H1 (cell line): ENCODE data around the gene MCCC1. TPM values are rescaled to one million over a fixed set of nuclear protein-coding genes. Genes with fewer than 3 reads are reported as not detected.
"Not testable (repeated sequence)": the region's sequence is repeated elsewhere in the genome, so short reads cannot be mapped to it uniquely, and the experiment has no call there.

Source experiments
- CTCF ChIA-PET: fragments of 300-600 bp; sonication (Branson Sonifier 250); formaldehyde crosslinking; loops from one replicate; lab custom pipeline; 2021; ENCODE audit not compliant: partially characterized antibody; lab: Charles Lee
- POLR2A ChIA-PET: fragments of 300-600 bp; sonication (Branson Sonifier 250); formaldehyde crosslinking; loops from one replicate; lab custom pipeline; 2021; ENCODE audit warnings: inconsistent platforms; ENCODE audit not compliant: partially characterized antibody; lab: Charles Lee
- DNase-seq, 2 experiments: peaks; one replicate each; pipeline versions ENCODE4 v3.0.0 to v3.0.0-alpha.2; 2010 to 2022; ENCODE audit warnings: low spot score in 2 of 2, low read depth in 1 of 2, mixed read lengths in 1 of 2
- FAIRE-seq: peaks from 2 replicates; lab custom pipeline; 2011; peaks lifted over from hg19 to GRCh38; lab: Jason Lieb, UNC
- H2AFZ ChIP-seq: 2 replicates; pipeline ENCODE4 v1.8.1; 2012; ENCODE audit warnings: low read length, inconsistent platforms
- H2AK5ac ChIP-seq: 2 replicates; pipeline ENCODE4 v1.6.1; 2013; ENCODE audit warnings: low read depth, low read length
- H2BK120ac ChIP-seq: replicated peaks from 2 replicates; pipeline ENCODE3; 2013; ENCODE audit warnings: low read depth, low read length, inconsistent platforms
- H2BK12ac ChIP-seq: 2 replicates; pipeline ENCODE4 v1.6.1; 2013; ENCODE audit warnings: low read depth, low read length
- H2BK15ac ChIP-seq: 2 replicates; pipeline ENCODE4 v1.6.1; 2013; ENCODE audit warnings: low read length
- H2BK20ac ChIP-seq: 2 replicates; pipeline ENCODE4 v1.6.1; 2013; ENCODE audit warnings: low read length
- H2BK5ac ChIP-seq: 2 replicates; pipeline ENCODE4 v1.6.1; 2013; ENCODE audit warnings: low read depth, low read length
- H3K14ac ChIP-seq: 2 replicates; pipeline ENCODE4 v1.6.1; 2013; ENCODE audit warnings: inconsistent platforms; ENCODE audit not compliant: insufficient read length
- H3K18ac ChIP-seq: 2 replicates; pipeline ENCODE4 v1.6.1; 2013; ENCODE audit warnings: low read length; ENCODE audit errors: extremely low read depth
- H3K23ac ChIP-seq: 2 replicates; pipeline ENCODE4 v1.6.1; 2013; ENCODE audit warnings: inconsistent platforms; ENCODE audit not compliant: insufficient read length
- H3K23me2 ChIP-seq: 2 replicates; pipeline ENCODE4 v1.6.1; 2013; ENCODE audit warnings: low read depth, low read length
- H3K27ac ChIP-seq: 2 replicates; pipeline ENCODE4 v1.6.1; 2011; ENCODE audit warnings: low read depth, low read length, inconsistent platforms
- H3K27me3 ChIP-seq, 4 experiments: replicated peaks in 1 of 4; 1 replicate in 1 of 4; 2 replicates in 3 of 4; pipeline versions ENCODE4 v1.6.1 to v1.8.1; 2011 to 2013; ENCODE audit warnings: low read length in 3 of 4, mild to moderate bottlenecking in 3 of 4, inconsistent platforms in 2 of 4, mixed read lengths in 2 of 4, moderate library complexity in 1 of 4; ENCODE audit not compliant: control insufficient read depth in 3 of 4, insufficient read depth in 3 of 4; ENCODE audit errors: extremely low read depth in 1 of 4
- H3K36me3 ChIP-seq, 4 experiments: 2 replicates each; pipeline versions ENCODE4 v1.6.1 to v1.8.1; 2011 to 2013; ENCODE audit warnings: mild to moderate bottlenecking in 4 of 4, low read length in 3 of 4, moderate library complexity in 2 of 4, control low read depth in 1 of 4, inconsistent platforms in 1 of 4; ENCODE audit not compliant: insufficient read depth in 4 of 4, control insufficient read depth in 2 of 4
- H3K4ac ChIP-seq: replicated peaks from 2 replicates; pipeline ENCODE3; 2013; ENCODE audit warnings: low read length, low read depth, mixed read lengths, inconsistent platforms; ENCODE audit not compliant: insufficient read length
- H3K4me1 ChIP-seq, 4 experiments: replicated peaks in 1 of 4; 1 replicate in 1 of 4; 2 replicates in 3 of 4; pipeline versions ENCODE4 v1.6.1 to v1.8.1; 2011 to 2013; ENCODE audit warnings: low read length in 3 of 4, inconsistent platforms in 2 of 4, mixed read lengths in 1 of 4; ENCODE audit not compliant: insufficient read depth in 4 of 4, control insufficient read depth in 3 of 4
- H3K4me2 ChIP-seq, 2 experiments: 2 replicates each; pipeline versions ENCODE4 v1.6.1 to v1.8.1; 2011 to 2013; ENCODE audit warnings: low read depth in 2 of 2, low read length in 2 of 2, control low read depth in 1 of 2, inconsistent platforms in 1 of 2, mild to moderate bottlenecking in 1 of 2; ENCODE audit not compliant: insufficient read depth in 1 of 2
- H3K4me3 ChIP-seq, 4 experiments: fragments of 200-600, 300-600 bp in 1 of 4; sonication (generic), shearing (Covaris generic), sonication (Bioruptor Twin) in 1 of 4; 2 replicates each; pipeline versions ENCODE4 v1.5.1 to v1.8.1; 2011 to 2016; ENCODE audit warnings: low read length in 4 of 4, low read depth in 3 of 4, control low read depth in 2 of 4, inconsistent platforms in 2 of 4, mild to moderate bottlenecking in 2 of 4, mixed read lengths in 1 of 4, moderate library complexity in 1 of 4; ENCODE audit not compliant: insufficient read depth in 2 of 4; ENCODE audit errors: extremely low read depth in 1 of 4
- H3K56ac ChIP-seq: replicated peaks from 2 replicates; pipeline ENCODE3; 2013; ENCODE audit warnings: low read depth, mild to moderate bottlenecking, mixed read lengths, low read length, inconsistent platforms; ENCODE audit not compliant: insufficient read length
- H3K79me1 ChIP-seq: 2 replicates; pipeline ENCODE4 v1.6.1; 2013; ENCODE audit warnings: low read depth, low read length, control low read depth
- H3K79me2 ChIP-seq, 2 experiments: 2 replicates each; pipeline versions ENCODE4 v1.6.1 to v1.8.1; 2012 to 2013; ENCODE audit warnings: low read length in 2 of 2, mild to moderate bottlenecking in 2 of 2, inconsistent platforms in 1 of 2; ENCODE audit not compliant: insufficient read depth in 2 of 2, control insufficient read depth in 1 of 2
- H3K9ac ChIP-seq, 4 experiments: replicated peaks in 1 of 4; 1 replicate in 1 of 4; 2 replicates in 3 of 4; pipeline versions ENCODE4 v1.6.1 to v1.8.1; 2011 to 2013; ENCODE audit warnings: low read depth in 3 of 4, low read length in 3 of 4, control low read depth in 2 of 4, mild to moderate bottlenecking in 2 of 4, moderate library complexity in 2 of 4, inconsistent platforms in 1 of 4; ENCODE audit errors: extremely low read depth in 1 of 4
- H3K9me3 ChIP-seq, 2 experiments: 2 replicates each; pipeline versions ENCODE4 v1.6.1 to v1.8.1; 2012 to 2013; ENCODE audit warnings: mild to moderate bottlenecking in 2 of 2, moderate library complexity in 2 of 2, control low read depth in 1 of 2, inconsistent platforms in 1 of 2, low read depth in 1 of 2, low read length in 1 of 2, mixed read lengths in 1 of 2; ENCODE audit not compliant: insufficient read depth in 2 of 2
- H4K20me1 ChIP-seq, 2 experiments: replicated peaks in 1 of 2; 2 replicates each; pipeline versions ENCODE3 to v1.8.1; 2011 to 2013; ENCODE audit warnings: inconsistent platforms in 2 of 2, low read length in 2 of 2, mild to moderate bottlenecking in 1 of 2; ENCODE audit not compliant: insufficient read depth in 2 of 2, control insufficient read depth in 1 of 2
- H4K5ac ChIP-seq: 2 replicates; pipeline ENCODE4 v1.6.1; 2013; ENCODE audit warnings: low read length, low read depth, mixed read lengths, inconsistent platforms; ENCODE audit not compliant: insufficient read length
- H4K8ac ChIP-seq: 2 replicates; pipeline ENCODE4 v1.8.0; 2013; ENCODE audit warnings: mild to moderate bottlenecking, moderate library complexity, low read length, inconsistent platforms; ENCODE audit not compliant: insufficient read depth; ENCODE audit errors: extremely low read depth
- H4K91ac ChIP-seq: replicated peaks from 2 replicates; pipeline ENCODE3; 2013; ENCODE audit warnings: low read length, mixed read lengths, inconsistent platforms; ENCODE audit not compliant: insufficient read length
- WGBS, 2 experiments: shearing (Covaris generic) in 1 of 2; methylation state at CpG; one replicate each; pipeline versions ENCODE4 v1.1.6 to v1.1.7; 2013 to 2015; ENCODE audit warnings: low lambda C conversion rate in 2 of 2, mixed read lengths in 2 of 2, inconsistent platforms in 1 of 2, low coverage in 1 of 2, missing lambda C conversion rate in 1 of 2; ENCODE audit not compliant: insufficient replicate concordance in 2 of 2, insufficient coverage in 1 of 2, insufficient read length in 1 of 2; ENCODE audit errors: extremely low coverage in 1 of 2, missing lambda C conversion rate in 1 of 2; 5-methylcytosine and 5-hydroxymethylcytosine counted together
- polyA plus RNA-seq, 7 experiments: library from polyadenylated mRNA; depleted of rRNA in 3 of 7; stranded (reverse) in 5 of 7; unstranded in 2 of 7; fragments of >200 nt in 5 of 7; fragments of 200-250 nt in 2 of 7; gene quantifications; 1 replicate in 5 of 7; 2 replicates in 1 of 7; 4 replicates in 1 of 7; pipeline versions ENCODE4 v1.2.1 to v1.2.3, GENCODE V29; 2011 to 2013; ENCODE audit warnings: missing spikeins in 2 of 7, mixed read lengths in 2 of 7
- total RNA-seq: library from RNA; stranded (reverse); fragmentation: NEBNext Ultra II Directional; extraction: Animal tissue kit (Norgen Biotek cat#: 25700); gene quantifications from 2 replicates; pipeline ENCODE4 v1.2.1, GENCODE V29; 2021

Gene MCCC1
- total and polyA plus RNA-seq, 2 of the 8 experiments (the other 6 are each of a cell fraction or from before 2014, with no cell fraction given) = 10.8 to 21.5 TPM

DNA sequence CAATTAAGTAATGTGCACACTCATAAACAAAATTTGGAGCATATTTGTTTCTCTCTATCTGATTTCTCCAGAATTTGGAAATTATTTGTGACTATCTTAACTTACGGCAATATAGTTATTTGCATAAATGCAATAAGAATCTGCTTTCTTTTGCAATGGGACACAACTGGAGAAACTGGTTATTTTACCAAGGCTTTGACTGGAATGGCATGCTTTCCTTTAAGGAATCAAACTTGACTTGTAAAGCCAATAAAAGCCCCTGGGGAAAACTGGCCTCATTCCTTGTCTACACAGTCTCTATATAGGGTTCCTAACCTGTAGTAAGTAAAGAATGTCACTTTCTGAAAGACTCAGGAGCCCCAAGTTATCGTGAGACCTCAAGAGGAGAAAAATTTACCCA is 32.4 kb downstream of the MCCC1 start:
- H3K4me2 ChIP-seq, CTCF ChIA-PET, DNase-seq, H2BK15ac ChIP-seq, H2BK20ac ChIP-seq, H3K56ac ChIP-seq, H4K20me1 ChIP-seq, H3K9me3 ChIP-seq, H3K4ac ChIP-seq, H3K14ac ChIP-seq, H4K8ac ChIP-seq, H3K23ac ChIP-seq, H3K27me3 ChIP-seq, H3K18ac ChIP-seq, H3K4me1 ChIP-seq, H3K27ac ChIP-seq, H2BK5ac ChIP-seq, H4K91ac ChIP-seq, H3K23me2 ChIP-seq, FAIRE-seq, POLR2A ChIA-PET, H2AFZ ChIP-seq, H4K5ac ChIP-seq, H3K9ac ChIP-seq, H2BK12ac ChIP-seq, H3K79me1 ChIP-seq, H2BK120ac ChIP-seq, H2AK5ac ChIP-seq, H3K79me2 ChIP-seq, H3K4me3 ChIP-seq: not testable (repeated sequence)
- 85% methylated on average over 2 of the region's 2 CpGs; no CpG with 5 or more reads in 1 of the 2 experiments for WGBS, 2 experiments
- peaks cover 0 to 45% (median 13%) of the 10 kb centered on the region in 4 experiments; a peak in 5 of 8 replicates for H3K36me3 ChIP-seq
